K562 (cell line): ENCODE data around the gene DLGAP1.

Source experiments
- ARNT ChIP-seq, 2 experiments: fragments of 450-650 bp; IDR thresholded peaks; 2 replicates each; pipeline ENCODE4 v1.6.1; 2016; ENCODE audit warnings: mild to moderate bottlenecking in 1 of 2
- CTCF ChIP-seq, 3 experiments: IDR thresholded peaks in 2 of 3; conservative IDR thresholded peaks in 1 of 3; 2 replicates each; pipeline ENCODE4 v1.5.1; 2011 to 2012; ENCODE audit warnings: low read length in 3 of 3, mild to moderate bottlenecking in 3 of 3, control low read depth in 2 of 3, improper control_type of control experiment in 1 of 3, inconsistent platforms in 1 of 3, low read depth in 1 of 3, mixed read lengths in 1 of 3, moderate library complexity in 1 of 3; ENCODE audit not compliant: insufficient read depth in 2 of 3
- E4F1 ChIP-seq: fragments of 250-450 bp; sonication (Bioruptor Pico); IDR thresholded peaks from 2 replicates; pipeline ENCODE4 v1.5.0; 2021; ENCODE audit warnings: mild to moderate bottlenecking, borderline replicate concordance
- ELK1 ChIP-seq: sonication (generic); formaldehyde crosslinking; IDR thresholded peaks from 2 replicates; pipeline ENCODE4 v1.8.1; 2022; ENCODE audit warnings: missing genetic modification reagents
- EZH2 ChIP-seq: IDR thresholded peaks from 2 replicates; pipeline ENCODE4 v1.6.1; 2012; ENCODE audit warnings: low read depth, mild to moderate bottlenecking, inconsistent platforms, low read length, borderline replicate concordance
- FOXA1 ChIP-seq: fragments of 450-650 bp; IDR thresholded peaks from 2 replicates; pipeline ENCODE4 v1.6.1; 2016; ENCODE audit warnings: mild to moderate bottlenecking, borderline replicate concordance
- KLF10 ChIP-seq: fragments of 250-450 bp; sonication (Bioruptor Pico); IDR thresholded peaks from 2 replicates; pipeline ENCODE4 v1.6.1; 2021; ENCODE audit warnings: matching md5 sums
- RREB1 ChIP-seq: fragments of 250-450 bp; sonication (Bioruptor Pico); IDR thresholded peaks from 2 replicates; pipeline ENCODE4 v1.4.0; 2020
- SFPQ ChIP-seq: fragments of 200-400 bp; formaldehyde crosslinking; IDR thresholded peaks from 2 replicates; pipeline ENCODE4 v1.6.1; 2017; ENCODE audit warnings: mild to moderate bottlenecking, low read depth, low read length, moderate library complexity
- SMARCE1 ChIP-seq: fragments of 450-650 bp; IDR thresholded peaks from 2 replicates; pipeline ENCODE4 v1.7.1; 2016; ENCODE audit warnings: mild to moderate bottlenecking
- ZNF124 ChIP-seq: sonication (generic); formaldehyde crosslinking; IDR thresholded peaks from 2 replicates; pipeline ENCODE4 v1.8.1; 2022; ENCODE audit warnings: missing genetic modification reagents
- ZNF146 ChIP-seq: IDR thresholded peaks from one replicate; pipeline ENCODE4 v1.6.1; 2018; ENCODE audit warnings: missing compliant biosample characterization; ENCODE audit not compliant: unreplicated experiment
- ZNF512 ChIP-seq: IDR thresholded peaks from 2 replicates; pipeline ENCODE4 v1.6.1; 2016; ENCODE audit warnings: missing genetic modification characterization, missing compliant biosample characterization

- TF ChIP-seq CTCF (IDR thresholded peaks at IDR 0.05 in 2 of 3, conservative IDR thresholded peaks at IDR 0.05 in 1 of 3; ENCODE audit: insufficient read depth in 2 of 3, low read depth in 1 of 3, low read length in 3 of 3) (no peak), ZNF124 (CRISPR knock-in tag) (no peak), SFPQ (no peak), ZNF146 (CRISPR knock-in tag) (no peak), KLF10 (CRISPR knock-in tag) (no peak), ZNF512 (tag) (no peak), ARNT (IDR thresholded peaks at IDR 0.05) (no peak), ELK1 (CRISPR knock-in tag) (no peak), EZH2 (no peak), RREB1 (CRISPR knock-in tag) (no peak), E4F1 (CRISPR knock-in tag) (no peak), FOXA1 (no peak), SMARCE1 (no peak)
Observed at GRCh38 chr18:4224031-4224704, 230.9 kb downstream of the DLGAP1 start.
